NT2/D1 (cell line): ENCODE results near the gene PLEKHA7.

Source experiments
- SUZ12 ChIP-seq: IDR thresholded peaks from 2 replicates; pipeline ENCODE4 v1.6.1; 2011; ENCODE audit not compliant: insufficient read length, insufficient read depth; ENCODE audit errors: extremely low read depth
- YY1 ChIP-seq: IDR thresholded peaks from 2 replicates; pipeline ENCODE4 v1.6.1; 2011; ENCODE audit not compliant: insufficient read length, insufficient read depth
- ZNF274 ChIP-seq: IDR thresholded peaks from 2 replicates; pipeline ENCODE4 v1.6.1; 2011; ENCODE audit warnings: mild to moderate bottlenecking, low read depth, low read length

GRCh38 chr11:16985297-16985696 is 28.9 kb downstream of the PLEKHA7 start:
- TF ChIP-seq ZNF274 (no peak), SUZ12 (no peak), YY1 (no peak)
